ENCODE results near the gene DENND4A. TPM values are rescaled to one million over a fixed set of nuclear protein-coding genes. Genes with fewer than 3 reads are reported as not detected.

The DENND4A gene
- polyA plus RNA-seq, 1 of the 3 experiments (the other 2 are of a cell fraction): 2.5 TPM

- H3K27me3 ChIP-seq (ENCODE audit: insufficient read depth): no peaks in the 10 kb centered on the region
- 73% methylated on average over 3 of the region's 3 CpGs for WGBS (ENCODE audit: low lambda C conversion rate)
- TF ChIP-seq REST (IDR thresholded peaks at IDR 0.05; ENCODE audit: low read depth, low read length) (no peak), FOSL2 (IDR thresholded peaks at IDR 0.05; ENCODE audit: borderline replicate concordance, low read depth) (no peak), FOXJ3 (CRISPR knock-in tag; IDR thresholded peaks at IDR 0.05) (no peak), POLR2AphosphoS5 (IDR thresholded peaks at IDR 0.05; ENCODE audit: low read depth, low read length) (no peak), RFX5 (IDR thresholded peaks at IDR 0.05; ENCODE audit: low read length) (no peak), CHD2 (IDR thresholded peaks at IDR 0.05; ENCODE audit: low read length, partially characterized antibody) (no peak), FOXM1 (IDR thresholded peaks at IDR 0.05; ENCODE audit: low read depth) (no peak), ELF1 (IDR thresholded peaks at IDR 0.05) (no peak), EP300 (IDR thresholded peaks at IDR 0.05; ENCODE audit: borderline replicate concordance in 1 of 2, low read depth in 1 of 2, low read length in 1 of 2) (no peak), NFIC (IDR thresholded peaks at IDR 0.05; ENCODE audit: borderline replicate concordance) (no peak), CTCF (IDR thresholded peaks at IDR 0.05) (no peak), USF2 (IDR thresholded peaks at IDR 0.05; ENCODE audit: borderline replicate concordance, low read depth, low read length) (no peak)
- H3K36me3 ChIP-seq (replicated peaks in 1 of 2; ENCODE audit: control insufficient read depth in 1 of 2, insufficient read depth in 2 of 2, low read length in 1 of 2): no peaks in the 10 kb centered on the region
- no peak overlapping the region for H3K27ac ChIP-seq (ENCODE audit: low read depth in 2 of 2, low read length in 1 of 2)
- DNase-seq: no peak
- H3K9me3 ChIP-seq: no peaks in the 10 kb centered on the region
- no peaks in the 10 kb centered on the region for H3K79me2 ChIP-seq (ENCODE audit: insufficient read depth)
- CTCF ChIA-PET: interaction anchor here (1.0 to 1.1 kb wide), 2 partner anchors 14 to 18 kb away, joined by 4 to 5 read pairs; partner anchors contain the start of gene DENND4A
- 0 out of 2 replicates have a peak overlapping the region, but pooled peaks have one; percentile 9 for H2AFZ ChIP-seq (ENCODE audit: low read depth)
- H3K4me3 ChIP-seq (ENCODE audit: low read depth in 2 of 2, low read length in 1 of 2): no peak overlapping the region
- H3K4me2 ChIP-seq: no peak overlapping the region
- POLR2A ChIA-PET: no interaction called here
- peaks cover 6% of the 10 kb centered on the region for H3F3A ChIP-seq (replicated peaks; ENCODE audit: insufficient read depth)
- H3K9me2 ChIP-seq: no peaks in the 10 kb centered on the region
- peaks cover 0 to 6% of the 10 kb centered on the region in 2 experiments; a peak in 2 of 4 replicates for H3K4me1 ChIP-seq (ENCODE audit: control insufficient read depth in 1 of 2, insufficient read depth in 2 of 2, low read depth in 1 of 2, low read length in 1 of 2)
- no peaks in the 10 kb centered on the region for H4K20me1 ChIP-seq (ENCODE audit: insufficient read depth)
- no peak overlapping the region for H3K9ac ChIP-seq
Measured at GRCh38 chr15:65806397-65806796, 14.3 kb upstream of the DENND4A start.
